Activated naive CD4-positive, alpha-beta T cell treated with anti-CD3 and anti-CD28 coated beads, Interleukin-2, amount 10 ng/mL, durations not matched to agents 7 days and 5 days (primary cell): ENCODE measurements around the gene GCG.

Source experiments
- CTCF ChIA-PET: fragments of 350-600 bp; sonication (Branson Sonifier 250); formaldehyde crosslinking; loops from one replicate; lab custom pipeline; 2021; ENCODE audit warnings: antibody characterized with exemption; lab: Charles Lee
- DNase-seq: peaks from one replicate; pipeline ENCODE4 v3.0.0-alpha.2; 2020
- H3K27ac Mint-ChIP-seq: one replicate; pipeline ENCODE4 v1.8.0; 2021; ENCODE audit warnings: mild to moderate bottlenecking, moderate library complexity, mixed read lengths
- H3K27me3 Mint-ChIP-seq: one replicate; pipeline ENCODE4 v1.8.0; 2021; ENCODE audit warnings: mild to moderate bottlenecking, mixed read lengths
- H3K36me3 Mint-ChIP-seq: one replicate; pipeline ENCODE4 v1.8.0; 2021; ENCODE audit warnings: mixed read lengths
- H3K4me1 Mint-ChIP-seq: one replicate; pipeline ENCODE4 v1.8.0; 2021; ENCODE audit warnings: mixed read lengths
- H3K4me3 Mint-ChIP-seq: one replicate; pipeline ENCODE4 v1.8.0; 2021; ENCODE audit warnings: mild to moderate bottlenecking, moderate library complexity, mixed read lengths
- H3K9me3 Mint-ChIP-seq: one replicate; pipeline ENCODE4 v1.8.0; 2021; ENCODE audit warnings: mixed read lengths

The GCG gene

GRCh38 chr2:162172802-162173370 lies 20.8 kb upstream of the GCG start:
- no peaks in the 10 kb centered on the region for H3K4me1 Mint-ChIP-seq
- no peak overlapping the region for H3K4me3 Mint-ChIP-seq
- no peaks in the 10 kb centered on the region for H3K36me3 Mint-ChIP-seq
- peaks cover 17% of the 10 kb centered on the region for H3K27me3 Mint-ChIP-seq
- H3K9me3 Mint-ChIP-seq: no peaks in the 10 kb centered on the region
- H3K27ac Mint-ChIP-seq: no peak overlapping the region
- CTCF ChIA-PET: no interaction called here
- no peak for DNase-seq

- Mint-ChIP-seq H3K27me3 (peaks cover 15% of the 10 kb centered on the region), H3K4me1 (no peaks in the 10 kb centered on the region), H3K4me3 (no peak overlapping the region), H3K27ac (no peak overlapping the region), H3K36me3 (no peaks in the 10 kb centered on the region), H3K9me3 (no peaks in the 10 kb centered on the region)
- no peak for DNase-seq
- CTCF ChIA-PET: interaction anchor here (0.7 to 1.7 kb wide), 3 partner anchors 13 to 54 kb away, joined by 3 to 9 read pairs (median 4); no protein-coding TSS in a partner anchor
Observed at GRCh38 chr2:162166745-162167144, 14.7 kb upstream of the GCG start.

- H3K27me3 Mint-ChIP-seq: peaks cover 15% of the 10 kb centered on the region
- CTCF ChIA-PET: interaction anchor here (1.6 to 1.7 kb wide), 2 partner anchors 13 to 55 kb away, joined by 4 to 9 read pairs; no protein-coding TSS in a partner anchor
- H3K27ac Mint-ChIP-seq: no peak overlapping the region
- DNase-seq: no peak
- H3K4me1 Mint-ChIP-seq: no peaks in the 10 kb centered on the region
- no peaks in the 10 kb centered on the region for H3K36me3 Mint-ChIP-seq
- H3K9me3 Mint-ChIP-seq: no peaks in the 10 kb centered on the region
- H3K4me3 Mint-ChIP-seq: no peak overlapping the region
Observed at GRCh38 chr2:162166174-162166573, 14.1 kb upstream of the GCG start.

- Mint-ChIP-seq H3K36me3 (no peaks in the 10 kb centered on the region), H3K4me1 (no peaks in the 10 kb centered on the region), H3K4me3 (no peak overlapping the region), H3K27me3 (peaks cover 17% of the 10 kb centered on the region), H3K9me3 (no peaks in the 10 kb centered on the region), H3K27ac (no peak overlapping the region)
- CTCF ChIA-PET: interaction anchor here (1.7 kb wide), 1 partner anchor 11 kb away, joined by 9 read pairs; no protein-coding TSS in a partner anchor
- no peak for DNase-seq
Observed at GRCh38 chr2:162164802-162165201, 12.8 kb upstream of the GCG start.

GRCh38 chr2:162159446-162159845 lies 7.4 kb upstream of the GCG start:
- peaks cover 13% of the 10 kb centered on the region for H3K27me3 Mint-ChIP-seq
- H3K4me3 Mint-ChIP-seq: no peak overlapping the region
- no peak for DNase-seq
- no peaks in the 10 kb centered on the region for H3K9me3 Mint-ChIP-seq
- H3K27ac Mint-ChIP-seq: no peak overlapping the region
- H3K36me3 Mint-ChIP-seq: no peaks in the 10 kb centered on the region
- H3K4me1 Mint-ChIP-seq: no peaks in the 10 kb centered on the region
- CTCF ChIA-PET: interaction anchor here (0.6 kb wide), 1 partner anchor 31 kb away, joined by 3 read pairs; no protein-coding TSS in a partner anchor

GRCh38 chr2:162156149-162156548 lies 4.1 kb upstream of the GCG start:
- CTCF ChIA-PET: interaction anchor here (0.7 to 1.6 kb wide), 7 partner anchors 7 to 569 kb away, joined by 3 to 7 read pairs (median 5); no protein-coding TSS in a partner anchor
- Mint-ChIP-seq H3K4me3 (no peak overlapping the region), H3K4me1 (no peaks in the 10 kb centered on the region), H3K27me3 (peaks cover 17% of the 10 kb centered on the region), H3K9me3 (no peaks in the 10 kb centered on the region), H3K36me3 (no peaks in the 10 kb centered on the region), H3K27ac (no peak overlapping the region)
- no peak for DNase-seq

- Mint-ChIP-seq H3K4me1 (no peaks in the 10 kb centered on the region), H3K27me3 (peaks cover 17% of the 10 kb centered on the region), H3K36me3 (no peaks in the 10 kb centered on the region), H3K9me3 (no peaks in the 10 kb centered on the region), H3K27ac (no peak overlapping the region), H3K4me3 (no peak overlapping the region)
- CTCF ChIA-PET: interaction anchor here (0.6 to 2.3 kb wide), 11 partner anchors 8 to 568 kb away, joined by 3 to 7 read pairs (median 4); no protein-coding TSS in a partner anchor
- no peak for DNase-seq
Observed at GRCh38 chr2:162155093-162155492, 3.0 kb upstream of the GCG start.

- Mint-ChIP-seq H3K27ac (no peak overlapping the region), H3K27me3 (peaks cover 12% of the 10 kb centered on the region), H3K4me3 (no peak overlapping the region), H3K36me3 (no peaks in the 10 kb centered on the region), H3K9me3 (no peaks in the 10 kb centered on the region), H3K4me1 (no peaks in the 10 kb centered on the region)
- CTCF ChIA-PET: interaction anchor here (0.7 to 3.2 kb wide), 16 partner anchors 10 to 574 kb away, joined by 3 to 24 read pairs (median 3); no protein-coding TSS in a partner anchor
- DNase-seq: peak; percentile 73
Observed at GRCh38 chr2:162153608-162154224, 1.7 kb upstream of the GCG start.

GRCh38 chr2:162149940-162150339 lies 2.1 kb downstream of the GCG start:
- Mint-ChIP-seq H3K9me3 (no peaks in the 10 kb centered on the region), H3K36me3 (no peaks in the 10 kb centered on the region), H3K27ac (no peak overlapping the region), H3K4me3 (no peak overlapping the region), H3K4me1 (no peaks in the 10 kb centered on the region), H3K27me3 (peaks cover 20% of the 10 kb centered on the region)
- CTCF ChIA-PET: interaction anchor here (1.2 kb wide), 1 partner anchor 152 kb away, joined by 4 read pairs; no protein-coding TSS in a partner anchor
- no peak for DNase-seq

- H3K9me3 Mint-ChIP-seq: no peaks in the 10 kb centered on the region
- H3K36me3 Mint-ChIP-seq: no peaks in the 10 kb centered on the region
- DNase-seq: no peak
- H3K4me3 Mint-ChIP-seq: no peak overlapping the region
- CTCF ChIA-PET: interaction anchor here (0.8 to 1.2 kb wide), 3 partner anchors 149 to 563 kb away, joined by 4 read pairs; no protein-coding TSS in a partner anchor
- no peak overlapping the region for H3K27ac Mint-ChIP-seq
- peaks cover 20% of the 10 kb centered on the region for H3K27me3 Mint-ChIP-seq
- no peaks in the 10 kb centered on the region for H3K4me1 Mint-ChIP-seq
Observed at GRCh38 chr2:162149466-162149865, 2.6 kb downstream of the GCG start.

GRCh38 chr2:162148956-162149355 lies 3.1 kb downstream of the GCG start:
- Mint-ChIP-seq H3K4me3 (no peak overlapping the region), H3K27ac (no peak overlapping the region), H3K4me1 (no peaks in the 10 kb centered on the region), H3K36me3 (no peaks in the 10 kb centered on the region), H3K27me3 (peaks cover 20% of the 10 kb centered on the region), H3K9me3 (no peaks in the 10 kb centered on the region)
- CTCF ChIA-PET: interaction anchor here (0.8 to 1.3 kb wide), 4 partner anchors 23 to 562 kb away, joined by 3 to 4 read pairs (median 4); no protein-coding TSS in a partner anchor
- DNase-seq: no peak

GRCh38 chr2:162143969-162144368 lies 8.1 kb downstream of the GCG start:
- CTCF ChIA-PET: interaction anchor here (1.0 to 1.9 kb wide), 3 partner anchors 9 to 19 kb away, joined by 3 to 6 read pairs (median 3); no protein-coding TSS in a partner anchor
- Mint-ChIP-seq H3K36me3 (no peaks in the 10 kb centered on the region), H3K9me3 (no peaks in the 10 kb centered on the region), H3K4me3 (no peak overlapping the region), H3K27ac (no peak overlapping the region), H3K27me3 (peaks cover 28% of the 10 kb centered on the region), H3K4me1 (no peaks in the 10 kb centered on the region)
- no peak for DNase-seq

GRCh38 chr2:162138310-162138709 lies 13.7 kb downstream of the GCG start:
- CTCF ChIA-PET: interaction anchor here (1.0 kb wide), 1 partner anchor 83 kb away, joined by 3 read pairs; no protein-coding TSS in a partner anchor
- DNase-seq: no peak
- Mint-ChIP-seq H3K36me3 (no peaks in the 10 kb centered on the region), H3K4me1 (no peaks in the 10 kb centered on the region), H3K4me3 (no peak overlapping the region), H3K27me3 (peaks cover 22% of the 10 kb centered on the region), H3K27ac (no peak overlapping the region), H3K9me3 (no peaks in the 10 kb centered on the region)

- DNase-seq: no peak
- Mint-ChIP-seq H3K9me3 (peaks cover 2% of the 10 kb centered on the region), H3K4me1 (peaks cover 18% of the 10 kb centered on the region), H3K27ac (no peak overlapping the region), H3K27me3 (peaks cover 5% of the 10 kb centered on the region), H3K4me3 (no peak overlapping the region), H3K36me3 (no peaks in the 10 kb centered on the region)
- CTCF ChIA-PET: interaction anchor here (0.6 to 5.0 kb wide), 6 partner anchors 28 to 853 kb away, joined by 3 to 54 read pairs (median 5); no protein-coding TSS in a partner anchor
Observed at GRCh38 chr2:162127422-162127821, 24.6 kb downstream of the GCG start.
